WTC11 (cell line): ENCODE results near the gene ZBTB44. TPM values are rescaled to one million over a fixed set of nuclear protein-coding genes. Genes with fewer than 3 reads are reported as not detected.

ENCODE experiments used
- ATAC-seq: fragments of 200-7000 bp; cut with Tn5 transposase; 2 replicates; pipeline ENCODE4 v1.10.0; 2021; ENCODE audit warnings: mild to moderate bottlenecking, moderate library complexity
- CTCF ChIA-PET: fragments of 300-600 bp; sonication (Branson Sonifier 250); formaldehyde crosslinking; loops from one replicate; lab custom pipeline; 2021; ENCODE audit warnings: antibody characterized with exemption; lab: Charles Lee
- POLR2A ChIA-PET: fragments of 350-600 bp; sonication (Branson Sonifier 250); formaldehyde crosslinking; loops from one replicate; lab custom pipeline; 2021; ENCODE audit warnings: antibody characterized with exemption; lab: Charles Lee
- DNase-seq: peaks from one replicate; pipeline ENCODE4 v3.0.0; 2021; ENCODE audit warnings: low spot score
- H3K27ac Mint-ChIP-seq: 2 replicates; pipeline ENCODE4 v1.8.0; 2021; ENCODE audit warnings: mixed read lengths
- H3K27me3 Mint-ChIP-seq: 2 replicates; pipeline ENCODE4 v1.8.0; 2021; ENCODE audit warnings: low read depth, mild to moderate bottlenecking, moderate library complexity, mixed read lengths
- H3K36me3 Mint-ChIP-seq: 2 replicates; pipeline ENCODE4 v1.8.0; 2021; ENCODE audit warnings: mixed read lengths
- H3K4me1 Mint-ChIP-seq: 2 replicates; pipeline ENCODE4 v1.8.0; 2022; ENCODE audit warnings: mixed read lengths
- H3K4me3 Mint-ChIP-seq: 2 replicates; pipeline ENCODE4 v1.8.0; 2021; ENCODE audit warnings: mild to moderate bottlenecking, moderate library complexity, mixed read lengths
- H3K9me3 Mint-ChIP-seq: 2 replicates; pipeline ENCODE4 v1.8.0; 2021; ENCODE audit warnings: mixed read lengths
- ATF6 ChIP-seq: sonication (generic); formaldehyde crosslinking; IDR thresholded peaks from 2 replicates; pipeline ENCODE4 v1.8.1; 2023; ENCODE audit warnings: mild to moderate bottlenecking, missing genetic modification reagents
- CREM ChIP-seq: sonication (generic); formaldehyde crosslinking; IDR thresholded peaks from 2 replicates; pipeline ENCODE4 v1.8.1; 2022; ENCODE audit warnings: mild to moderate bottlenecking, missing genetic modification reagents, moderate library complexity
- ELF4 ChIP-seq: sonication (generic); formaldehyde crosslinking; IDR thresholded peaks from 2 replicates; pipeline ENCODE4 v1.8.1; 2022; ENCODE audit warnings: low read depth, mild to moderate bottlenecking, moderate library complexity, missing genetic modification reagents
- FOXK1 ChIP-seq: sonication (generic); formaldehyde crosslinking; IDR thresholded peaks from 2 replicates; pipeline ENCODE4 v1.8.0; 2022; ENCODE audit warnings: mild to moderate bottlenecking, moderate library complexity, missing genetic modification reagents
- MLX ChIP-seq: sonication (generic); formaldehyde crosslinking; IDR thresholded peaks from 2 replicates; pipeline ENCODE4 v1.8.1; 2023; ENCODE audit warnings: mild to moderate bottlenecking, missing genetic modification reagents, moderate library complexity
- NFE2L1 ChIP-seq: sonication (generic); formaldehyde crosslinking; IDR thresholded peaks from 2 replicates; pipeline ENCODE4 v1.8.1; 2023; ENCODE audit warnings: missing genetic modification reagents
- SMAD3 ChIP-seq: sonication (generic); formaldehyde crosslinking; IDR thresholded peaks from 2 replicates; pipeline ENCODE4 v1.8.0; 2022; ENCODE audit warnings: missing genetic modification reagents, mild to moderate bottlenecking, borderline replicate concordance
- SP1 ChIP-seq: sonication (generic); formaldehyde crosslinking; conservative IDR thresholded peaks from 2 replicates; pipeline ENCODE4 v1.8.1; 2022; ENCODE audit warnings: missing genetic modification reagents
- TEAD4 ChIP-seq: sonication (generic); formaldehyde crosslinking; IDR thresholded peaks from 2 replicates; pipeline ENCODE4 v1.8.0; 2022; ENCODE audit warnings: mild to moderate bottlenecking, missing genetic modification reagents
- ZNF138 ChIP-seq: sonication (generic); formaldehyde crosslinking; conservative IDR thresholded peaks from 2 replicates; pipeline ENCODE4 v1.8.1; 2022; ENCODE audit warnings: mild to moderate bottlenecking, moderate library complexity, missing genetic modification reagents
- ZNF423 ChIP-seq: fragments of 250-450 bp; sonication (Bioruptor Pico); IDR thresholded peaks from 2 replicates; pipeline ENCODE4 v2.1.2; 2022; ENCODE audit warnings: mild to moderate bottlenecking, moderate library complexity
- ZNF532 ChIP-seq: fragments of 250-450 bp; sonication (Bioruptor Pico); IDR thresholded peaks from 2 replicates; pipeline ENCODE4 v1.9.0; 2021; ENCODE audit warnings: mild to moderate bottlenecking, borderline replicate concordance
- total RNA-seq: library from RNA; stranded (reverse); gene quantifications from 3 replicates; pipeline ENCODE4 v1.2.3, GENCODE V29; 2021
- TF ChIP-seq, protein P1 (sequence below): sonication (generic); formaldehyde crosslinking; IDR thresholded peaks from 2 replicates; pipeline ENCODE4 v1.8.1; 2022; ENCODE audit warnings: mild to moderate bottlenecking, moderate library complexity, missing genetic modification reagents
- TF ChIP-seq, protein P2 (sequence below): fragments of 250-450 bp; sonication (Bioruptor Pico); IDR thresholded peaks from 2 replicates; pipeline ENCODE4 v1.8.0; 2021; ENCODE audit warnings: mild to moderate bottlenecking
- TF ChIP-seq, protein P3 (sequence below): sonication (generic); formaldehyde crosslinking; IDR thresholded peaks from 2 replicates; pipeline ENCODE4 v1.8.0; 2022; ENCODE audit warnings: mild to moderate bottlenecking, missing genetic modification reagents

ZBTB44 gene
- total RNA-seq, 1 experiment from 2014 or later: 107 TPM

DNA sequence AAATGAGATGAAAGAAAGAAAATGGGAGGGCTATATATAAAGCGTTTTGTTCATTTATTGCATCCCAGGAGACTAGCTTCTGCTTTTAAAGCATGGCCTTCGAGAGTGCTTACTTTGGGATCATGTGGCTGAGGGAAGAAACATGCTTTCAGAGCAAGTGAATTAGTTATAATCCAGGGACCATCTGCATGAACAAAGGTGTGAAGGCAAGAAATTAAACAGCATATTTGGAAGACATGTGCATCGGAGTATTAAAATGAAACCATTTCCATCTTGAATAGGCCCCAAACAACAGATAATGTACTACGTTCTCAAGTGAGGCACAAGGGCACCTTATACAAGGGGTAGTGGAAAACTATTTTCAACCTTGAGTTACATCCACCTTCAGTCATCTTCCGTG is 51.4 kb downstream of the ZBTB44 start (continued):
- TF ChIP-seq, protein P1, sequence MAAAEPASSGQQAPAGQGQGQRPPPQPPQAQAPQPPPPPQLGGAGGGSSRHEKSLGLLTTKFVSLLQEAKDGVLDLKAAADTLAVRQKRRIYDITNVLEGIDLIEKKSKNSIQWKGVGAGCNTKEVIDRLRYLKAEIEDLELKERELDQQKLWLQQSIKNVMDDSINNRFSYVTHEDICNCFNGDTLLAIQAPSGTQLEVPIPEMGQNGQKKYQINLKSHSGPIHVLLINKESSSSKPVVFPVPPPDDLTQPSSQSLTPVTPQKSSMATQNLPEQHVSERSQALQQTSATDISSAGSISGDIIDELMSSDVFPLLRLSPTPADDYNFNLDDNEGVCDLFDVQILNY (CRISPR knock-in tag): no peak
- TF ChIP-seq SMAD3 (CRISPR knock-in tag) (no peak), ELF4 (CRISPR knock-in tag) (no peak), SP1 (no peak), ZNF423 (CRISPR knock-in tag) (no peak), ZNF138 (CRISPR knock-in tag) (no peak), CREM (CRISPR knock-in tag) (no peak), FOXK1 (CRISPR knock-in tag) (no peak), NFE2L1 (CRISPR knock-in tag) (no peak)
- TF ChIP-seq, protein P2, sequence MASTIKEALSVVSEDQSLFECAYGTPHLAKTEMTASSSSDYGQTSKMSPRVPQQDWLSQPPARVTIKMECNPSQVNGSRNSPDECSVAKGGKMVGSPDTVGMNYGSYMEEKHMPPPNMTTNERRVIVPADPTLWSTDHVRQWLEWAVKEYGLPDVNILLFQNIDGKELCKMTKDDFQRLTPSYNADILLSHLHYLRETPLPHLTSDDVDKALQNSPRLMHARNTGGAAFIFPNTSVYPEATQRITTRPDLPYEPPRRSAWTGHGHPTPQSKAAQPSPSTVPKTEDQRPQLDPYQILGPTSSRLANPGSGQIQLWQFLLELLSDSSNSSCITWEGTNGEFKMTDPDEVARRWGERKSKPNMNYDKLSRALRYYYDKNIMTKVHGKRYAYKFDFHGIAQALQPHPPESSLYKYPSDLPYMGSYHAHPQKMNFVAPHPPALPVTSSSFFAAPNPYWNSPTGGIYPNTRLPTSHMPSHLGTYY (CRISPR knock-in tag): no peak
- TF ChIP-seq, all 79 proteins: peak for 0

DNA sequence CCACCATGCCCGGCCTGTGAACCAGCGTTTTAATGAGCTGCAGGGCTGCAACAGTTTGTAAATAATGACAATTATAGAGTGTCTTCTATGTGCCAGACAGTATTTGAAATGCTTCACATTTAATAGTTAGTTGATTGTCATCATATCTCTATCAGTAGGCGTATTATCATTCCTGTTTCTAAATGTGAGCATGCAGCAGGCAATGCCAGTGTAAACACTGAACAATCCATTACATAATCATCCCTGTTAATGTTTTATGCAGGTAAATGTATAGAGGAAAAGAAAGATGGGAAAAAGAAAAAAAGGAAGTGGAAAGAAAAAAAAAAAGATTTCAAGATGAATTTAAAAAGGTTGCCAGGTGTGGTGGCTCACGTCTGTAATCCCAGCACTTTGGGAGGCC is 52.3 kb downstream of the ZBTB44 start:
- peaks cover 45% of the 10 kb centered on the region for H3K36me3 Mint-ChIP-seq
- CTCF ChIA-PET: no interaction called here
- TF ChIP-seq MLX (CRISPR knock-in tag) (no peak), ZNF138 (CRISPR knock-in tag) (no peak), TEAD4 (CRISPR knock-in tag) (no peak), ATF6 (no peak), ZNF532 (no peak)
- TF ChIP-seq, protein P3, sequence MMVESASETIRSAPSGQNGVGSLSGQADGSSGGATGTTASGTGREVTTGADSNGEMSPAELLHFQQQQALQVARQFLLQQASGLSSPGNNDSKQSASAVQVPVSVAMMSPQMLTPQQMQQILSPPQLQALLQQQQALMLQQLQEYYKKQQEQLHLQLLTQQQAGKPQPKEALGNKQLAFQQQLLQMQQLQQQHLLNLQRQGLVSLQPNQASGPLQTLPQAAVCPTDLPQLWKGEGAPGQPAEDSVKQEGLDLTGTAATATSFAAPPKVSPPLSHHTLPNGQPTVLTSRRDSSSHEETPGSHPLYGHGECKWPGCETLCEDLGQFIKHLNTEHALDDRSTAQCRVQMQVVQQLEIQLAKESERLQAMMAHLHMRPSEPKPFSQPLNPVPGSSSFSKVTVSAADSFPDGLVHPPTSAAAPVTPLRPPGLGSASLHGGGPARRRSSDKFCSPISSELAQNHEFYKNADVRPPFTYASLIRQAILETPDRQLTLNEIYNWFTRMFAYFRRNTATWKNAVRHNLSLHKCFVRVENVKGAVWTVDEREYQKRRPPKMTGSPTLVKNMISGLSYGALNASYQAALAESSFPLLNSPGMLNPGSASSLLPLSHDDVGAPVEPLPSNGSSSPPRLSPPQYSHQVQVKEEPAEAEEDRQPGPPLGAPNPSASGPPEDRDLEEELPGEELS (CRISPR knock-in tag): no peak
- TF ChIP-seq, all 79 proteins: peak for 0
- ATAC-seq (no peak), DNase-seq (no peak)
- Mint-ChIP-seq H3K4me1 (peaks cover 4% of the 10 kb centered on the region), H3K9me3 (peaks cover 15% of the 10 kb centered on the region), H3K27me3 (no peaks in the 10 kb centered on the region), H3K27ac (no peak overlapping the region), H3K4me3 (no peak overlapping the region)
- POLR2A ChIA-PET: no interaction called here
